Lung (tissue), 12 donors: ENCODE measurements around the gene DENND1A. TPM values are rescaled to one million over a fixed set of nuclear protein-coding genes. Genes with fewer than 3 reads are reported as not detected.

ENCODE experiments used
- ATAC-seq: fragments of 200-7000 bp; cut with Tn5 transposase; one replicate; pipeline ENCODE4 v1.9.1; 2020; ENCODE audit warnings: moderate number of reproducible peaks; ENCODE audit not compliant: insufficient read depth, low FRiP score
- DNase-seq, 3 donors: peaks; one replicate each; pipeline ENCODE4 v3.0.0-alpha.2; 2013 to 2017
- H3K27ac ChIP-seq, 2 donors: one replicate each; pipeline ENCODE4 v1.5.1; 2013; ENCODE audit warnings: mild to moderate bottlenecking in 2 of 2, moderate library complexity in 2 of 2, control low read depth in 1 of 2, inconsistent platforms in 1 of 2, low read depth in 1 of 2, low read length in 1 of 2
- H3K27me3 ChIP-seq, 3 donors: one replicate each; pipeline ENCODE4 v1.5.1; 2013; ENCODE audit warnings: low read length in 2 of 3; ENCODE audit not compliant: control insufficient read depth in 3 of 3, insufficient read depth in 3 of 3
- H3K36me3 ChIP-seq, 4 donors: one replicate each; pipeline ENCODE4 v1.5.1; 2013; ENCODE audit warnings: low read length in 4 of 4, mild to moderate bottlenecking in 1 of 4, moderate library complexity in 1 of 4; ENCODE audit not compliant: control insufficient read depth in 4 of 4, insufficient read depth in 4 of 4
- H3K4me1 ChIP-seq, 5 donors: one replicate each; pipeline ENCODE4 v1.5.1; 2013; ENCODE audit warnings: low read length in 5 of 5, mild to moderate bottlenecking in 2 of 5, moderate library complexity in 1 of 5; ENCODE audit not compliant: control insufficient read depth in 5 of 5, insufficient read depth in 5 of 5
- H3K4me3 ChIP-seq: one replicate; pipeline ENCODE4 v1.5.1; 2013; ENCODE audit warnings: mild to moderate bottlenecking, control low read depth, moderate library complexity
- H3K9ac ChIP-seq, 2 donors: one replicate each; pipeline ENCODE4 v1.5.1; 2013; ENCODE audit warnings: low read length in 2 of 2, control low read depth in 1 of 2; ENCODE audit not compliant: insufficient read depth in 1 of 2
- H3K9me3 ChIP-seq, 4 donors: one replicate each; pipeline ENCODE4 v1.5.1; 2013; ENCODE audit warnings: low read length in 3 of 4, mild to moderate bottlenecking in 1 of 4, moderate library complexity in 1 of 4; ENCODE audit not compliant: control insufficient read depth in 4 of 4, insufficient read depth in 3 of 4
- WGBS, 2 donors: extraction: QIAGEN DNeasy Blood & Tissue Kit; methylation state at CpG; one replicate each; pipeline ENCODE4 v1.1.7; 2013; 5-methylcytosine and 5-hydroxymethylcytosine counted together
- polyA plus RNA-seq, 2 donors: library from polyadenylated mRNA; stranded (reverse); fragments of 200-250 nt; gene quantifications; one replicate each; pipeline ENCODE4 v1.2.1, GENCODE V29; 2013
- total RNA-seq, 2 donors: library from RNA; depleted of rRNA in 1 of 2; stranded (reverse); fragments of >200 nt in 1 of 2; gene quantifications; one replicate each; pipeline ENCODE4 v1.2.1, GENCODE V29; 2014 to 2021
- TF ChIP-seq, protein P1 (sequence below): IDR thresholded peaks from 2 replicates; pipeline ENCODE4 v1.5.1; 2012; ENCODE audit warnings: mild to moderate bottlenecking; ENCODE audit errors: control extremely low read depth, extremely low read depth
- donor health status: control.
- donor health status: control.
- donor health status: Bipolar disorder and iron deficiency.
- donor health status: healthy.
- donor health status: DM: yes; HTN: yes; CAD: no.

The DENND1A gene
- total and polyA plus RNA-seq, 4 donors: 5.7 to 29.8 (median 14.5) TPM

DNA sequence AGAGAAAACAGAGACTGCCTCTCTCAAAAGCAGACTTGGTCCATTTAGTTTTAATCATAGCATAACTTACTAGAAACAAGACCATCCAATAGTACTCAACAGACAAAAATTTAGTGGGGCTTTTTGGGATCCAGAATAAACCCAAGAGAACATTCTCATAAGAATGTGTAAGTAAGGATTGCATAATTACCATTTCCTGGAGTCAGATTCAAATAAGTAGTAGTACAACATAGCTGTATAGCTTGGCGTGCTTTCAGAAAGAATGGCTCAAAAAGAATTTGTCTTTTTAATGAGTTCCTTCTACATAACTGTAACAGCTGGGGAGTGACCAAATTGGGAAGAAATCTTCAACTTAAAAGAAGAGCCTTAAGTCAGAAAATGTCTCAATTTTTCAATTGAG lies 145.4 kb downstream of the DENND1A start:
- Histone ChIP-seq H3K9ac (no peak overlapping the region), H3K4me3 (no peak overlapping the region), H3K27ac (no peak overlapping the region), H3K9me3 (no peaks in the 10 kb centered on the region), H3K36me3 (no peaks in the 10 kb centered on the region), H3K4me1 (peaks cover 0 to 3% (median 0%) of the 10 kb centered on the region in 5 donors), H3K27me3 (no peaks in the 10 kb centered on the region)
- 71 to 86% methylated on average over 1 of the region's 1 CpG for WGBS, 2 donors
- TF ChIP-seq, protein P1, sequence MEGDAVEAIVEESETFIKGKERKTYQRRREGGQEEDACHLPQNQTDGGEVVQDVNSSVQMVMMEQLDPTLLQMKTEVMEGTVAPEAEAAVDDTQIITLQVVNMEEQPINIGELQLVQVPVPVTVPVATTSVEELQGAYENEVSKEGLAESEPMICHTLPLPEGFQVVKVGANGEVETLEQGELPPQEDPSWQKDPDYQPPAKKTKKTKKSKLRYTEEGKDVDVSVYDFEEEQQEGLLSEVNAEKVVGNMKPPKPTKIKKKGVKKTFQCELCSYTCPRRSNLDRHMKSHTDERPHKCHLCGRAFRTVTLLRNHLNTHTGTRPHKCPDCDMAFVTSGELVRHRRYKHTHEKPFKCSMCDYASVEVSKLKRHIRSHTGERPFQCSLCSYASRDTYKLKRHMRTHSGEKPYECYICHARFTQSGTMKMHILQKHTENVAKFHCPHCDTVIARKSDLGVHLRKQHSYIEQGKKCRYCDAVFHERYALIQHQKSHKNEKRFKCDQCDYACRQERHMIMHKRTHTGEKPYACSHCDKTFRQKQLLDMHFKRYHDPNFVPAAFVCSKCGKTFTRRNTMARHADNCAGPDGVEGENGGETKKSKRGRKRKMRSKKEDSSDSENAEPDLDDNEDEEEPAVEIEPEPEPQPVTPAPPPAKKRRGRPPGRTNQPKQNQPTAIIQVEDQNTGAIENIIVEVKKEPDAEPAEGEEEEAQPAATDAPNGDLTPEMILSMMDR: no peak
- DNase-seq (peak in 2 of 3 donors; percentile 71 to 85), ATAC-seq (no peak)

DNA sequence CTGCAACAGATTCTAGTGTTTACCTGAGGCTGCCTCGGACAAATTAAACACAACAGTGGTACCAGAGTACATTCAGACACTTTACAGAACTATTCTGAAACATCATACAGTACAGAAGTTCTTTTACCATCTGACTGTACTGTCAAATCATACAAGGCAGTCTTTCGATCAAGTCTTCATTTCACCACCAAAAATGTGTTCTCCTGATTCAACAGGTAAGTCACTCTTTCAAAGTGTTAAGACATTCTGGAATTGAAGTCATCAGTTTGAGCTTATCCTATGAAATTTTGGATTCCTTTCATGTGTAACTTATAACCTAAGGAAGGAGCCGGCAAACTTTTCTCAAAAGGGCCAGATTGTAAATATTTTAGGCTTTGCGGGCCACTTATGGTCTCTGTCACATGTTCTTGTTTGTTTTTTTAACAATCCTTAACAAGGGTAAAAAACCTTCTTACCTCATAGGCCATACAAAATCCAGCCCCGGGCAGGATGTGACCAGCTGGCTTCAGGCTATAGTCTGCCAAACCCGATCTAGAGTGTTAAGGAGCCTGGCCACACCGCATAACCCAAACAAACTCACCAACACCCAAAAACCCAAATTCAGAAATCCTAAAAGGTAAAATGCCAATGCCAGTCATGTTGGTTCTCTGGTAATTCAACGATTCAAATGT lies 151.6 kb downstream of the DENND1A start:
- 78 to 90% methylated on average over 8 of the region's 8 CpGs for WGBS, 2 donors
- peaks cover 0 to 20% (median 0%) of the 10 kb centered on the region in 5 donors for H3K4me1 ChIP-seq
- no peak overlapping the region for H3K9ac ChIP-seq
- H3K36me3 ChIP-seq: no peaks in the 10 kb centered on the region
- no peak overlapping the region for H3K4me3 ChIP-seq
- DNase-seq (no peak), ATAC-seq (no peak)
- TF ChIP-seq, protein P1: no peak
- no peak overlapping the region for H3K27ac ChIP-seq
- no peaks in the 10 kb centered on the region for H3K9me3 ChIP-seq
- H3K27me3 ChIP-seq: no peaks in the 10 kb centered on the region

DNA sequence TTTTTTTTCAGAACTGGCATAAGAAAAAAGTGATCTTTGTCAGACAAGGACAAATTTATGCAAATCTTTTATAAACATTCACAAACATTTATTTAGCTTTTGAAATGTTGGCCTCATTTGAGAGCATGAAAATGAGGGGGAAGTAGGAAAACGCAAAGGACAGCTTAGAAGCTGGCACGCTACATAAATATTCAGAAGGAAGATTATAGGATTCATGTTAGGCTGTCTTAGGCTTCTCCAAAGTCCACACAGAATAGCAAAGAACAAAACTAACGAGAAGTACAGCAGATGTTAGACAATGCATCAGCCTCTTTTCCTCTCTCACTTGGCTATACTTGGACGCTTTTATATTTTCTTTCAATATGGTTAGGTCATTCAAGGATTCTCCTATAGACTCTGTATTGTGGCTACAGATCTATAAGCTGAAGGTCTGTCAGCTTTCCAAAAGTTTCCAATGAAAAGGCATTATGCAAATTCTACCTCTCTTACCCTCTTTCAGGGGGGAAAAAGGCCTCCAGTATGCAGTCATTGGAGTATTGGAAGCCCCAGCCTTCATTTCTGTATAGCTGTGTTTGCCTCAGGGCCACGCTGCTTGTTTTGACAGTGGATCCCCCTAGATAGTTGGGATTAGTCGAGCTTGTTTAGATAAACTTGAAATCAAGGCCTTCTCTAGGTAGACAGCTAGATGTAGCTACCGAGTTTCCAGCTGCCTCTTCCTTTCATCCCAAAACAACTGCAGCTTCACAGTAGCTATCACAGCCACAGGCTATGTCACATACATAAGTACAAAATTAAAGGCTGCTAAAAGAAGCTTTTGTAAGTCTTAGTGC lies 153.0 kb downstream of the DENND1A start:
- H3K4me1 ChIP-seq: peaks cover 0 to 21% (median 0%) of the 10 kb centered on the region in 5 donors
- DNase-seq (no peak), ATAC-seq (no peak)
- no peaks in the 10 kb centered on the region for H3K27me3 ChIP-seq
- TF ChIP-seq, protein P1: no peak
- H3K36me3 ChIP-seq: no peaks in the 10 kb centered on the region
- H3K27ac ChIP-seq: no peak overlapping the region
- WGBS, 2 donors: 88% methylated on average over 7 of the region's 7 CpGs
- no peak overlapping the region for H3K9ac ChIP-seq
- no peak overlapping the region for H3K4me3 ChIP-seq
- H3K9me3 ChIP-seq: no peaks in the 10 kb centered on the region
